H1 (cell line): ENCODE measurements around the gene MIER3. TPM values are rescaled to one million over a fixed set of nuclear protein-coding genes. Genes with fewer than 3 reads are reported as not detected.

Experiments
- CHD7 ChIP-seq: fragments of 300-600 bp; sonication (generic); IDR thresholded peaks from 2 replicates; pipeline ENCODE4 v1.7.1; 2012; ENCODE audit warnings: low read length, moderate library complexity, mild to moderate bottlenecking, inconsistent platforms; ENCODE audit not compliant: insufficient replicate concordance
- CTBP2 ChIP-seq: IDR thresholded peaks from 2 replicates; pipeline ENCODE4 v1.7.0; 2011; ENCODE audit warnings: borderline replicate concordance, mild to moderate bottlenecking, moderate library complexity, mixed read lengths, low read length; ENCODE audit not compliant: insufficient read depth, insufficient read length
- EGR1 ChIP-seq: IDR thresholded peaks from 2 replicates; pipeline ENCODE4 v1.6.1; 2011; ENCODE audit warnings: low read depth, low read length, borderline replicate concordance
- GTF2F1 ChIP-seq: IDR thresholded peaks from 2 replicates; pipeline ENCODE4 v1.6.1; 2012; ENCODE audit warnings: low read depth, low read length, improper control_type of control experiment, borderline replicate concordance
- HDAC6 ChIP-seq: IDR thresholded peaks from one replicate; pipeline ENCODE4 v1.7.1; 2012; ENCODE audit warnings: low read depth, mild to moderate bottlenecking, inconsistent platforms, low read length, moderate library complexity
- KDM5A ChIP-seq: fragments of 200-600 bp; IDR thresholded peaks from 2 replicates; pipeline ENCODE4 v1.7.1; 2012; ENCODE audit warnings: mild to moderate bottlenecking, low read length, inconsistent platforms, mixed read lengths
- RAD21 ChIP-seq, 2 experiments: IDR thresholded peaks in 1 of 2; conservative IDR thresholded peaks in 1 of 2; 2 replicates each; pipeline ENCODE4 v1.6.1; 2011; ENCODE audit warnings: low read depth in 2 of 2, low read length in 2 of 2, improper control_type of control experiment in 1 of 2, inconsistent platforms in 1 of 2, mild to moderate bottlenecking in 1 of 2, moderate library complexity in 1 of 2
- SIRT6 ChIP-seq: IDR thresholded peaks from one replicate; pipeline ENCODE4 v1.7.1; 2012; ENCODE audit warnings: low read length, inconsistent platforms
- SIX5 ChIP-seq: IDR thresholded peaks from 2 replicates; pipeline ENCODE4 v1.6.1; 2011; ENCODE audit warnings: mild to moderate bottlenecking, low read depth, low read length
- USF2 ChIP-seq: IDR thresholded peaks from 2 replicates; pipeline ENCODE4 v1.6.1; 2011; ENCODE audit warnings: low read length, improper control_type of control experiment
- polyA plus RNA-seq, 7 experiments: library from polyadenylated mRNA; depleted of rRNA in 3 of 7; stranded (reverse) in 5 of 7; unstranded in 2 of 7; fragments of >200 nt in 5 of 7; fragments of 200-250 nt in 2 of 7; gene quantifications; 1 replicate in 5 of 7; 2 replicates in 1 of 7; 4 replicates in 1 of 7; pipeline versions ENCODE4 v1.2.1 to v1.2.3, GENCODE V29; 2011 to 2013; ENCODE audit warnings: missing spikeins in 2 of 7, mixed read lengths in 2 of 7
- total RNA-seq: library from RNA; stranded (reverse); fragmentation: NEBNext Ultra II Directional; extraction: Animal tissue kit (Norgen Biotek cat#: 25700); gene quantifications from 2 replicates; pipeline ENCODE4 v1.2.1, GENCODE V29; 2021

The MIER3 gene
- total and polyA plus RNA-seq, 2 of the 8 experiments (the other 6 are each of a cell fraction or from before 2014, with no cell fraction given), result 9.6 to 33.3 TPM

GRCh38 chr5:56959326-56959725, 7.4 kb upstream of the MIER3 start (continued):
- TF ChIP-seq CHD7 (no peak), CTBP2 (no peak), KDM5A (no peak), RAD21 (IDR thresholded peaks at IDR 0.05 in 1 of 2, conservative IDR thresholded peaks at IDR 0.05 in 1 of 2; ENCODE audit: low read depth in 2 of 2, low read length in 2 of 2) (no peak), SIRT6 (no peak), SIX5 (no peak), HDAC6 (no peak), USF2 (no peak), GTF2F1 (no peak), EGR1 (no peak)
- TF ChIP-seq, all 59 proteins: peak for 0
